Skeletal muscle tissue (tissue), 4 donors: ENCODE measurements around the gene LHX3. TPM values are rescaled to one million over a fixed set of nuclear protein-coding genes. Genes with fewer than 3 reads are reported as not detected.

Experiments
- H3K27ac ChIP-seq: one replicate; pipeline ENCODE4 v1.7.0; 2013; ENCODE audit warnings: mild to moderate bottlenecking, low read depth, low read length, inconsistent platforms
- H3K27me3 ChIP-seq, 3 donors: one replicate each; pipeline ENCODE4 v1.7.0; 2013; ENCODE audit warnings: low read length in 3 of 3; ENCODE audit not compliant: control insufficient read depth in 3 of 3, insufficient read depth in 3 of 3
- H3K36me3 ChIP-seq, 3 donors: one replicate each; pipeline ENCODE4 v1.7.0; 2013; ENCODE audit warnings: low read length in 3 of 3; ENCODE audit not compliant: control insufficient read depth in 3 of 3, insufficient read depth in 3 of 3
- H3K4me1 ChIP-seq, 3 donors: one replicate each; pipeline ENCODE4 v1.7.0; 2013; ENCODE audit warnings: low read length in 3 of 3, mild to moderate bottlenecking in 3 of 3; ENCODE audit not compliant: control insufficient read depth in 3 of 3, insufficient read depth in 3 of 3
- H3K4me3 ChIP-seq, 3 donors: one replicate each; pipeline ENCODE4 v1.7.0; 2013; ENCODE audit warnings: low read length in 3 of 3
- H3K9ac ChIP-seq, 3 donors: one replicate each; pipeline ENCODE4 v1.7.0; 2013; ENCODE audit warnings: low read length in 3 of 3, mild to moderate bottlenecking in 3 of 3, moderate library complexity in 2 of 3, low read depth in 1 of 3
- H3K9me3 ChIP-seq, 3 donors: one replicate each; pipeline ENCODE4 v1.7.0; 2013; ENCODE audit warnings: low read length in 3 of 3; ENCODE audit not compliant: control insufficient read depth in 3 of 3
- total RNA-seq: library from RNA; depleted of rRNA; stranded (reverse); fragments of >200 nt; gene quantifications from one replicate; pipeline ENCODE4 v1.2.3, GENCODE V29; 2014
- donor health status: Osteomylitis.

The LHX3 gene
- total RNA-seq, 1 donor from 2014 or later, result not detected

- H3K4me3 ChIP-seq, result no peak overlapping the region
- H3K36me3 ChIP-seq, result peaks cover 36 to 46% (median 37%) of the 10 kb centered on the region in 3 donors
- H3K4me1 ChIP-seq, result no peaks in the 10 kb centered on the region
- H3K9ac ChIP-seq, result no peak overlapping the region
- H3K27me3 ChIP-seq, result no peaks in the 10 kb centered on the region
- H3K9me3 ChIP-seq, result no peaks in the 10 kb centered on the region
- H3K27ac ChIP-seq, result no peak overlapping the region
Measured at GRCh38 chr9:136218271-136218670, 13.3 kb upstream of the LHX3 start.

GRCh38 chr9:136216541-136217244, 11.8 kb upstream of the LHX3 start:
- Histone ChIP-seq H3K4me3 (no peak overlapping the region), H3K9ac (no peak overlapping the region), H3K4me1 (no peaks in the 10 kb centered on the region), H3K36me3 (peaks cover 31 to 47% (median 32%) of the 10 kb centered on the region in 3 donors), H3K27me3 (no peaks in the 10 kb centered on the region), H3K27ac (no peak overlapping the region), H3K9me3 (no peaks in the 10 kb centered on the region)

GRCh38 chr9:136213733-136214132, 8.8 kb upstream of the LHX3 start:
- Histone ChIP-seq H3K4me3 (no peak overlapping the region), H3K27me3 (no peaks in the 10 kb centered on the region), H3K27ac (no peak overlapping the region), H3K36me3 (peaks cover 29 to 63% (median 37%) of the 10 kb centered on the region in 3 donors), H3K9me3 (no peaks in the 10 kb centered on the region), H3K4me1 (no peaks in the 10 kb centered on the region), H3K9ac (no peak overlapping the region)

- H3K4me3 ChIP-seq, result no peak overlapping the region
- no peaks in the 10 kb centered on the region for H3K27me3 ChIP-seq
- H3K36me3 ChIP-seq, result peaks cover 33 to 62% (median 33%) of the 10 kb centered on the region in 3 donors
- no peaks in the 10 kb centered on the region for H3K9me3 ChIP-seq
- H3K4me1 ChIP-seq, result no peaks in the 10 kb centered on the region
- H3K27ac ChIP-seq, result no peak overlapping the region
- no peak overlapping the region for H3K9ac ChIP-seq
Measured at GRCh38 chr9:136212345-136212950, 7.5 kb upstream of the LHX3 start.

GRCh38 chr9:136211441-136212344, 6.8 kb upstream of the LHX3 start:
- no peak overlapping the region for H3K9ac ChIP-seq
- H3K4me1 ChIP-seq, result no peaks in the 10 kb centered on the region
- H3K36me3 ChIP-seq, result peaks cover 32 to 62% (median 33%) of the 10 kb centered on the region in 3 donors
- no peaks in the 10 kb centered on the region for H3K27me3 ChIP-seq
- no peak overlapping the region for H3K27ac ChIP-seq
- no peak overlapping the region for H3K4me3 ChIP-seq
- H3K9me3 ChIP-seq, result no peaks in the 10 kb centered on the region

- Histone ChIP-seq H3K9ac (no peak overlapping the region), H3K27me3 (peaks cover 0 to under 1% (median 0%) of the 10 kb centered on the region in 3 donors), H3K27ac (no peak overlapping the region), H3K36me3 (peaks cover 25 to 56% (median 30%) of the 10 kb centered on the region in 3 donors), H3K4me1 (no peaks in the 10 kb centered on the region), H3K9me3 (no peaks in the 10 kb centered on the region), H3K4me3 (no peak overlapping the region)
Measured at GRCh38 chr9:136211006-136211405, 6.1 kb upstream of the LHX3 start.

- Histone ChIP-seq H3K27me3 (peaks cover 2 to 7% (median 6%) of the 10 kb centered on the region in 3 donors), H3K27ac (no peak overlapping the region), H3K4me1 (no peaks in the 10 kb centered on the region), H3K36me3 (peaks cover 19 to 49% (median 30%) of the 10 kb centered on the region in 3 donors), H3K9ac (no peak overlapping the region), H3K9me3 (no peaks in the 10 kb centered on the region), H3K4me3 (no peak overlapping the region)
Measured at GRCh38 chr9:136210276-136210675, 5.3 kb upstream of the LHX3 start.

GRCh38 chr9:136209786-136210185, 4.9 kb upstream of the LHX3 start:
- no peak overlapping the region for H3K4me3 ChIP-seq
- no peaks in the 10 kb centered on the region for H3K4me1 ChIP-seq
- peaks cover 16 to 45% (median 27%) of the 10 kb centered on the region in 3 donors for H3K36me3 ChIP-seq
- H3K27me3 ChIP-seq, result peaks cover 4 to 10% (median 9%) of the 10 kb centered on the region in 3 donors
- H3K27ac ChIP-seq, result no peak overlapping the region
- H3K9ac ChIP-seq, result no peak overlapping the region
- no peaks in the 10 kb centered on the region for H3K9me3 ChIP-seq

GRCh38 chr9:136209232-136209631, 4.3 kb upstream of the LHX3 start:
- no peak overlapping the region for H3K9ac ChIP-seq
- no peak overlapping the region for H3K27ac ChIP-seq
- H3K4me1 ChIP-seq, result no peaks in the 10 kb centered on the region
- H3K4me3 ChIP-seq, result no peak overlapping the region
- peaks cover 11 to 40% (median 23%) of the 10 kb centered on the region in 3 donors for H3K36me3 ChIP-seq
- peaks cover 9 to 15% (median 15%) of the 10 kb centered on the region in 3 donors for H3K27me3 ChIP-seq
- no peaks in the 10 kb centered on the region for H3K9me3 ChIP-seq
